GM13977 (cell line): ENCODE results near the gene NFATC2.
A peak's percentile ranks its signal among the peaks of the same experiment; 100 is the strongest.

Experiments
- DNase-seq: peaks from one replicate; pipeline ENCODE4 v3.0.0; 2012; ENCODE audit warnings: low spot score
- in situ Hi-C: fragments of 300-500 bp; cut with MboI; formaldehyde crosslinking; loops from one replicate; pipeline ENCODE4 v1.12.0; 2022; ENCODE audit warnings: low sequenced_read_pairs, low pct_unique_long_range_greater_than_20kb, mixed read lengths, inconsistent platforms; ENCODE audit not compliant: unreplicated experiment
- TF ChIP-seq, protein P1 (sequence below): IDR thresholded peaks from 2 replicates; pipeline ENCODE4 v1.5.1; 2012; ENCODE audit warnings: mild to moderate bottlenecking, control low read depth; ENCODE audit not compliant: insufficient read depth; ENCODE audit errors: extremely low read depth, missing control alignments

Gene NFATC2

DNA sequence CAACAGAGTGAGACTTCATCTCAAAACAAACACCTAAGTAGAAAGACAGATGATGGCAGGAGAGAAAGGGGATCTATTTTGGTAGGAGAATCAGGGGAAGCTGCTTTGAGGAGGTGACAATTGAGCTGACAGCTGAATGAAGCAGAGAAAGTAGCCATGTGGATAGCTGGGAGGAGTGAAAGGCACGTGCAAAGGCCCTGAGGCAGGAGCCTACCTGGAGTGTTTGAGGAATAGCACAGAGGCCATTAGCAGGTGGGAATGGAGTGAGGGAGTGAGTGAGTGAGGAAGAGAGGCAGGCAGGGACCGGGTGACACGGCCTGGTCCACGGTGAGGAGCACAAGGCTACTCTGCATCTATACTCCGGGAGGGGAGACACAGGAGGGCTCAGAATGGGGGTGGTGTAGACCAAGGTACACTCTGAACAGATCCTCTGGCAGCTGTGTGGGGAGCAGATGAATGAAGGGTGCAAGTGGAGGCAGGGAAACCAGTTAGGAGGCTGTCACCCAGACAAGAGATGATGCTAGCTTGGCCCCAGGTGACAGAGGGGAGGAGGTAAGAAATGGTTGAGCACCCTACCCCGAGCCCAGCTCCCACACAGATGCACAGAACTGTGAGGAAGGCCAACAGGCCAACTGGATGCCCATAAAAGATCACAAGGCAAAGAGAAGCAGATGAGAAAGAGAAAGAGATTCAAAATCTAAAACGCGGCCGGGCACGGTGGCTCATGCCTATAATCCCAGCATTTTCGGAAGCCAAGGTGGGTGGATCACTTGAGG is 43.6 kb downstream of the NFATC2 start:
- in situ Hi-C loops = no loop called here
- TF ChIP-seq, protein P1, sequence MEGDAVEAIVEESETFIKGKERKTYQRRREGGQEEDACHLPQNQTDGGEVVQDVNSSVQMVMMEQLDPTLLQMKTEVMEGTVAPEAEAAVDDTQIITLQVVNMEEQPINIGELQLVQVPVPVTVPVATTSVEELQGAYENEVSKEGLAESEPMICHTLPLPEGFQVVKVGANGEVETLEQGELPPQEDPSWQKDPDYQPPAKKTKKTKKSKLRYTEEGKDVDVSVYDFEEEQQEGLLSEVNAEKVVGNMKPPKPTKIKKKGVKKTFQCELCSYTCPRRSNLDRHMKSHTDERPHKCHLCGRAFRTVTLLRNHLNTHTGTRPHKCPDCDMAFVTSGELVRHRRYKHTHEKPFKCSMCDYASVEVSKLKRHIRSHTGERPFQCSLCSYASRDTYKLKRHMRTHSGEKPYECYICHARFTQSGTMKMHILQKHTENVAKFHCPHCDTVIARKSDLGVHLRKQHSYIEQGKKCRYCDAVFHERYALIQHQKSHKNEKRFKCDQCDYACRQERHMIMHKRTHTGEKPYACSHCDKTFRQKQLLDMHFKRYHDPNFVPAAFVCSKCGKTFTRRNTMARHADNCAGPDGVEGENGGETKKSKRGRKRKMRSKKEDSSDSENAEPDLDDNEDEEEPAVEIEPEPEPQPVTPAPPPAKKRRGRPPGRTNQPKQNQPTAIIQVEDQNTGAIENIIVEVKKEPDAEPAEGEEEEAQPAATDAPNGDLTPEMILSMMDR = no peak

DNA sequence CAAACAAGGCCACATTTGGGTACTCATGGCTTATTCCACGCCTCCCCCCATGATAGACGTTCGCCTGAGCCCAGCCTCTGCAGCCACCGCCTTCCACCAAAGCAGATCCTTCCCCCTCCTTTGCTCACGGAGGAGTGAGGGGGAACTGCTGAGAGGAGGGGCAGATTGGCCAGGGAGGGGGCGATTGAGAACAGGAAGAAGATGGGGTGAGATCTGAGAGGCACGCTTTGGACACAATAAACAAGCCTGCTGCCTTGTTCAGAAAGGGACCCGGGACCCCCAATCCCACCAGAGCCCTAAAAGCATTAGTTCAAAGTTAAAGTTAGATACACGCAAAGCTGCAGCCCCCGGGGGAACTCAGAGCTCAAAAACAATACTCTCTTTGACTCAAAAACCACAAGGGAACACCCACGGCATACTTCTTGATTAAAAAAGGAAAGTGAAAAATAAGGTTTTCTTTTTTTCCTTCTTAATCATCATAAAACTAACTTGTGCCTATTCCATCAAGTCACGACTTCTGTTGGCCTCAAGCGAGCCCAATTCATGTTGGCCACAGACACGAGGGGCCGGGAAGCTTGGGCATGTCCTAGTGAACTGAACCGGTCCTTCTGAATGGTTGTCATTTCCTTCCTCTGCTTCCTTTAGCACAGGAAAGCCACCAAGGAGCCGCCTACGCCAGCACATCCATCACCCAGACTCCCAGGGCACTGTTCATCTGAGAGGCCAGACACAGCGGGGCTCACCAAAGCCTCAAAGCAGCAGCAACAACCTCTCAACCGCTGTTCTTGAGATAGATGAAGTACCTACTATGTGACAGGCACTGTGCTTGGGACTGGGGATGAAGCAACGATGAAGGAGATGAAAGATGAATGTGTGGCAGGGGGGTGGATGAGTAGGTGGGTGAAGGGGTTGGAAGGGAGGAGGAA is 44.7 kb downstream of the NFATC2 start:
- TF ChIP-seq, protein P1 = no peak
- in situ Hi-C loops = no loop called here
- DNase-seq = peak; percentile 81

More for the DNA sequence above, 43.6 kb downstream of the NFATC2 start:
- DNase-seq = no peak

DNA sequence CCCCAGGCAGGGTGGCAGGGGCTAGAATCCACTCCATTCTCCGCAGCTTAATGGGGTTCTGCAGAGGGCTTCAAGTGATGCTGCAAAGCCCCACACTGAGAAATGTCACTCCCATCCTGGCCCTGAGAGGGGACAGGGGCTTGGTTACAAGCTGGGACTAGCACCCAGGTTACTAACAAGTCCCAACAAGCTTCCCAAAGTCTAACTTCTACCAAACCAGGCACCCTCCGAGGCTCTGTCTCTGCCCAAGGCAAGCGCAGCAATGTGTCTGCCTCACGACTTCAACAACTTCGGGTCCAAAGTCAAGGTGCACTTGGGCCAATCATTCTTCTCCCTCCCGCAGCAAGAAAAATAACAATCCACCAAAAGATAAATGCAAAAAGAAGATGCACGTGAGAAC is 45.6 kb downstream of the NFATC2 start:
- DNase-seq = no peak
- in situ Hi-C loops = no loop called here
- TF ChIP-seq, protein P1 = no peak

DNA sequence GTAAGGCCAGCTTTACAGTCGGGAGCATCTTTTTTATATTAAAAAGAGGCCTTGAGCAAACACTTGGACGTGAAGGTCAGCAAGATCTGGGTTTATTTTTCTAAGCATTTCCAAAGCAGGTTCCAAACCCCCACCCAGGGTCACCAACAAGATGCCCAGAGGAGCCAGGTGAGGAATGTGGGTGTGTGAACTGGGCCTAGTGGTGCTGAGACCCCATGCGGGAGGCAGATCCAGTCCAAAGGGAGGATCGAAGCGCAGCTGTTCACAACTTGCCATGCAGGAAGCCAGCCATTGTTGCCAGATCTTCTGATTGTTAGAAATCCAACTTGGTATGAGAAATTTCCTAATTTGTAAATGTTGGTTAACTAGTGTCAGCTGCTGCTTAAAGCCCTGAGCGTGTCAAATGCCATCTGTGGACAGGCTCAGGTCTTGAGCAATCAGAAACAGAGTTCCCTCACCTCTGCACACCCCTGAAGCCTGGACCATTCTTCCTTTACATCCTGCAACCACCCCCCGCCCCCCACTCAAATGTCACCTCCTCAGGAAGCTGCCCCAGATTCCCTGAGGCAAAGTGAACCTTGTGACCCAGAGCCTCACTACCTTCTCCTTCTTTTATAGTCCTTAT is 46.5 kb downstream of the NFATC2 start:
- in situ Hi-C loops = no loop called here
- no peak for DNase-seq
- TF ChIP-seq, protein P1 = no peak

DNA sequence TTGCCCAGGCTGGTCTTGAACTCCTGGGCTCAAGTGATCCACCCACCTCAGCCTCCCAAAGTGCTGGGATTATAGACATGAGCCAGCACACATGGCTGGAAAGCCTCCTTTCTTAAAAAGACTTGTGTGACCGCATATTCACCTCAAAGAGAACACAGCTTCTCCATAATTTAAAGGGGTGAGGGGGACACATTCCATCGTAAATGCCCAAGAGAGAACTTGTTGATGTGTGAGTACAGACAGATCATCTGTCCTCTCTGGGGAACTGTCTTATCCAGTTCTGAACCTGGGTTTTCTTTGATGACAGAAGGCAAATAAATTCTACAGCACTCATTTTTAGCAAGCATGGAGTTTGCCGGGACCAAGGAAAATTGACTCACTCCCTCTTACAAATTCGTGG is 47.2 kb downstream of the NFATC2 start:
- no peak for DNase-seq
- TF ChIP-seq, protein P1 = no peak
- in situ Hi-C loops = no loop called here
